Upper lobe of right lung (tissue), 1 donor: ENCODE data around the gene SEMA3E. TPM values are rescaled to one million over a fixed set of nuclear protein-coding genes. Genes with fewer than 3 reads are reported as not detected.

Source experiments
- ATAC-seq: fragments of 200-7000 bp; cut with Tn5 transposase; one replicate; pipeline ENCODE4 v1.9.1; 2020; ENCODE audit warnings: mild to moderate bottlenecking, moderate library complexity
- DNase-seq: peaks from one replicate; pipeline ENCODE4 v3.0.0-alpha.2; 2020
- H3K27ac ChIP-seq: fragments of 200-600 bp; one replicate; pipeline ENCODE4 v1.8.0; 2022
- H3K27me3 ChIP-seq: fragments of 200-600 bp; one replicate; pipeline ENCODE4 v1.8.0; 2022; ENCODE audit warnings: mild to moderate bottlenecking
- H3K36me3 ChIP-seq: fragments of 200-600 bp; one replicate; pipeline ENCODE4 v1.8.0; 2022
- H3K4me1 ChIP-seq: fragments of 200-600 bp; one replicate; pipeline ENCODE4 v1.8.0; 2022
- H3K4me3 ChIP-seq: fragments of 200-600 bp; one replicate; pipeline ENCODE4 v1.8.0; 2022; ENCODE audit warnings: mild to moderate bottlenecking
- H3K9me3 ChIP-seq: fragments of 200-600 bp; one replicate; pipeline ENCODE4 v1.8.0; 2022
- CTCF ChIP-seq: fragments of 200-600 bp; IDR thresholded peaks from one replicate; pipeline ENCODE4 v1.8.0; 2022; ENCODE audit warnings: antibody characterized with exemption
- intact Hi-C: fragments of 100-400 bp; cut with DNase I; formaldehyde crosslinking; loops from one replicate; pipeline ENCODE4 v1.11.0; 2022
- total RNA-seq: library from RNA; stranded (reverse); fragmentation: NEBNext Ultra II Directional; extraction: Animal tissue kit (Norgen Biotek cat#: 25700); gene quantifications from one replicate; pipeline ENCODE4 v1.2.1, GENCODE V29; 2021
- donor health status: DM: no; HTN: yes; CAD: no; lungs with severe emphysema.

Gene SEMA3E
- total RNA-seq, 1 donor from 2014 or later, result 11.9 TPM

- DNase-seq, result no peak
- Histone ChIP-seq H3K9me3 (no peaks in the 10 kb centered on the region), H3K4me1 (no peaks in the 10 kb centered on the region), H3K27ac (no peak overlapping the region), H3K36me3 (no peaks in the 10 kb centered on the region), H3K27me3 (no peaks in the 10 kb centered on the region), H3K4me3 (no peak overlapping the region)
- intact Hi-C loops, result no loop called here
- no peak for ATAC-seq
- no peak for TF ChIP-seq CTCF
Measured at GRCh38 chr7:83520726-83521125, 128.2 kb downstream of the SEMA3E start.

- Histone ChIP-seq H3K9me3 (no peaks in the 10 kb centered on the region), H3K4me3 (no peak overlapping the region), H3K36me3 (no peaks in the 10 kb centered on the region), H3K27ac (no peak overlapping the region), H3K27me3 (no peaks in the 10 kb centered on the region), H3K4me1 (no peaks in the 10 kb centered on the region)
- no peak for TF ChIP-seq CTCF
- ATAC-seq (no peak), DNase-seq (no peak)
- intact Hi-C loops, result no loop called here
Measured at GRCh38 chr7:83519240-83519639, 129.7 kb downstream of the SEMA3E start.

- H3K27me3 ChIP-seq, result no peaks in the 10 kb centered on the region
- no peak overlapping the region for H3K27ac ChIP-seq
- TF ChIP-seq CTCF, result no peak
- ATAC-seq (no peak), DNase-seq (no peak)
- intact Hi-C loops, result no loop called here
- no peaks in the 10 kb centered on the region for H3K4me1 ChIP-seq
- H3K4me3 ChIP-seq, result no peak overlapping the region
- no peaks in the 10 kb centered on the region for H3K9me3 ChIP-seq
- H3K36me3 ChIP-seq, result no peaks in the 10 kb centered on the region
Measured at GRCh38 chr7:83517035-83517700, 131.8 kb downstream of the SEMA3E start.

- Histone ChIP-seq H3K4me1 (no peaks in the 10 kb centered on the region), H3K4me3 (no peak overlapping the region), H3K9me3 (no peaks in the 10 kb centered on the region), H3K27me3 (no peaks in the 10 kb centered on the region), H3K36me3 (no peaks in the 10 kb centered on the region), H3K27ac (no peak overlapping the region)
- peak; percentile 38 for ATAC-seq
- intact Hi-C loops, result no loop called here
- TF ChIP-seq CTCF, result no peak
- no peak for DNase-seq
Measured at GRCh38 chr7:83514977-83515376, 134.0 kb downstream of the SEMA3E start.

GRCh38 chr7:83509255-83510021, 139.5 kb downstream of the SEMA3E start:
- Histone ChIP-seq H3K27ac (no peak overlapping the region), H3K27me3 (no peaks in the 10 kb centered on the region), H3K36me3 (no peaks in the 10 kb centered on the region), H3K4me3 (no peak overlapping the region), H3K9me3 (no peaks in the 10 kb centered on the region), H3K4me1 (no peaks in the 10 kb centered on the region)
- ATAC-seq (no peak), DNase-seq (no peak)
- intact Hi-C loops, result no loop called here
- no peak for TF ChIP-seq CTCF
